Upper lobe of left lung (tissue), 4 donors: ENCODE data around the gene SLAIN1.

ENCODE experiments used
- CTCF ChIP-seq, 6 experiments: fragments of 450-650 bp in 4 of 6; fragments of 200-600 bp in 2 of 6; sonication (generic) in 2 of 6; IDR thresholded peaks; one replicate each; pipeline ENCODE4 v1.5.1; 2016 to 2019; ENCODE audit warnings: antibody characterized with exemption in 6 of 6
- POLR2AphosphoS5 ChIP-seq, 2 donors: sonication (generic); formaldehyde crosslinking; IDR thresholded peaks; one replicate each; pipeline ENCODE4 v1.5.1; 2017; ENCODE audit warnings: antibody characterized with exemption in 2 of 2

- TF ChIP-seq CTCF (IDR thresholded peaks at IDR 0.05) (no peak), POLR2AphosphoS5 (IDR thresholded peaks at IDR 0.05) (no peak)
Measured at GRCh38 chr13:77650409-77650808, 47.1 kb upstream of the SLAIN1 start.
